ENCODE data around the gene UBR4.

Gene UBR4

GRCh38 chr1:19122668-19123067 is 87.4 kb downstream of the UBR4 start:
- TF ChIP-seq EZH2phosphoT487 (IDR thresholded peaks at IDR 0.05; ENCODE audit: low read depth) (no peak), CTCF (IDR thresholded peaks at IDR 0.05; ENCODE audit: low read depth, low read length) (no peak)
- no peak overlapping the region for H3K4me2 ChIP-seq (ENCODE audit: low read length)
- no peaks in the 10 kb centered on the region for H3K79me2 ChIP-seq (ENCODE audit: low read length)
- H3K4me3 ChIP-seq (ENCODE audit: low read length), result no peak overlapping the region
- H4K20me1 ChIP-seq (ENCODE audit: insufficient read depth, low read length), result no peaks in the 10 kb centered on the region
- peaks cover 73% of the 10 kb centered on the region for H3K36me3 ChIP-seq (replicated peaks; ENCODE audit: low read depth, low read length)
- no peak overlapping the region for H3K9ac ChIP-seq (ENCODE audit: low read length)
- no peaks in the 10 kb centered on the region for H3K9me3 ChIP-seq (ENCODE audit: insufficient read depth, low read length)
- H2AFZ ChIP-seq (ENCODE audit: low read depth, low read length), result no peak overlapping the region
- no peak overlapping the region for H3K27ac ChIP-seq (ENCODE audit: low read length)
- no peaks in the 10 kb centered on the region for H3K27me3 ChIP-seq (ENCODE audit: low read depth, low read length)
- no peaks in the 10 kb centered on the region for H3K4me1 ChIP-seq (ENCODE audit: low read length)

GRCh38 chr1:19121192-19121591 is 88.9 kb downstream of the UBR4 start:
- Histone ChIP-seq H3K27ac (ENCODE audit: low read length) (no peak overlapping the region), H4K20me1 (ENCODE audit: insufficient read depth, low read length) (no peaks in the 10 kb centered on the region), H3K4me1 (ENCODE audit: low read length) (no peaks in the 10 kb centered on the region), H3K4me2 (ENCODE audit: low read length) (no peak overlapping the region), H3K9me3 (ENCODE audit: insufficient read depth, low read length) (no peaks in the 10 kb centered on the region), H3K79me2 (ENCODE audit: low read length) (no peaks in the 10 kb centered on the region), H2AFZ (ENCODE audit: low read depth, low read length) (no peak overlapping the region), H3K4me3 (ENCODE audit: low read length) (no peak overlapping the region), H3K9ac (ENCODE audit: low read length) (no peak overlapping the region), H3K27me3 (ENCODE audit: low read depth, low read length) (no peaks in the 10 kb centered on the region), H3K36me3 (replicated peaks; ENCODE audit: low read depth, low read length) (peaks cover 75% of the 10 kb centered on the region)
- no peak for TF ChIP-seq EZH2phosphoT487 (IDR thresholded peaks at IDR 0.05; ENCODE audit: low read depth)
- no peak for TF ChIP-seq CTCF (IDR thresholded peaks at IDR 0.05; ENCODE audit: low read depth, low read length)

- no peaks in the 10 kb centered on the region for H3K4me1 ChIP-seq (ENCODE audit: low read length)
- H3K4me3 ChIP-seq (ENCODE audit: low read length), result no peak overlapping the region
- H4K20me1 ChIP-seq (ENCODE audit: insufficient read depth, low read length), result no peaks in the 10 kb centered on the region
- no peaks in the 10 kb centered on the region for H3K27me3 ChIP-seq (ENCODE audit: low read depth, low read length)
- H3K79me2 ChIP-seq (ENCODE audit: low read length), result no peaks in the 10 kb centered on the region
- no peak for TF ChIP-seq EZH2phosphoT487 (IDR thresholded peaks at IDR 0.05; ENCODE audit: low read depth)
- TF ChIP-seq CTCF (IDR thresholded peaks at IDR 0.05; ENCODE audit: low read depth, low read length), result no peak
- H3K4me2 ChIP-seq (ENCODE audit: low read length), result no peak overlapping the region
- no peak overlapping the region for H2AFZ ChIP-seq (ENCODE audit: low read depth, low read length)
- H3K36me3 ChIP-seq (replicated peaks; ENCODE audit: low read depth, low read length), result peaks cover 74% of the 10 kb centered on the region
- no peak overlapping the region for H3K9ac ChIP-seq (ENCODE audit: low read length)
- H3K9me3 ChIP-seq (ENCODE audit: insufficient read depth, low read length), result no peaks in the 10 kb centered on the region
- H3K27ac ChIP-seq (ENCODE audit: low read length), result no peak overlapping the region
These were observed 90.0 kb downstream of the UBR4 start for GRCh38 chr1:19120070-19120469.

GRCh38 chr1:19115082-19115808 is 94.8 kb downstream of the UBR4 start:
- no peaks in the 10 kb centered on the region for H3K27me3 ChIP-seq (ENCODE audit: low read depth, low read length)
- H3K27ac ChIP-seq (ENCODE audit: low read length), result no peak overlapping the region
- peaks cover 61% of the 10 kb centered on the region for H3K36me3 ChIP-seq (replicated peaks; ENCODE audit: low read depth, low read length)
- TF ChIP-seq CTCF (IDR thresholded peaks at IDR 0.05; ENCODE audit: low read depth, low read length) (no peak), EZH2phosphoT487 (IDR thresholded peaks at IDR 0.05; ENCODE audit: low read depth) (no peak)
- H2AFZ ChIP-seq (ENCODE audit: low read depth, low read length), result no peak overlapping the region
- H3K4me1 ChIP-seq (ENCODE audit: low read length), result no peaks in the 10 kb centered on the region
- no peaks in the 10 kb centered on the region for H4K20me1 ChIP-seq (ENCODE audit: insufficient read depth, low read length)
- H3K4me3 ChIP-seq (ENCODE audit: low read length), result no peak overlapping the region
- H3K9me3 ChIP-seq (ENCODE audit: insufficient read depth, low read length), result no peaks in the 10 kb centered on the region
- no peak overlapping the region for H3K4me2 ChIP-seq (ENCODE audit: low read length)
- H3K79me2 ChIP-seq (ENCODE audit: low read length), result no peaks in the 10 kb centered on the region
- H3K9ac ChIP-seq (ENCODE audit: low read length), result no peak overlapping the region

Data from OCI-LY3 (cell line).